B cell (primary cell): ENCODE results near the gene SKIC2. TPM values are rescaled to one million over a fixed set of nuclear protein-coding genes. Genes with fewer than 3 reads are reported as not detected.

Experiments
- ATAC-seq: fragments of 200-7000 bp; cut with Tn5 transposase; one replicate; pipeline ENCODE4 v1.10.0; 2021; ENCODE audit warnings: low read depth, mild to moderate bottlenecking, moderate number of reproducible peaks, moderate library complexity
- CTCF ChIA-PET: fragments of 350-600 bp; sonication (Branson Sonifier 250); formaldehyde crosslinking; loops from one replicate; lab custom pipeline; 2021; ENCODE audit warnings: antibody characterized with exemption, inconsistent platforms; lab: Charles Lee
- POLR2A ChIA-PET: fragments of 350-600 bp; sonication (Branson Sonifier 250); formaldehyde crosslinking; loops from one replicate; lab custom pipeline; 2021; ENCODE audit warnings: antibody characterized with exemption; lab: Charles Lee
- DNase-seq: peaks from one replicate; pipeline ENCODE4 v3.0.0; 2013
- H2AFZ ChIP-seq: 2 replicates; pipeline ENCODE4 v1.6.1; 2012; ENCODE audit warnings: mild to moderate bottlenecking, low read depth, low read length; ENCODE audit not compliant: insufficient read depth, poor library complexity, severe bottlenecking
- H3K27ac ChIP-seq, 2 donors: 1 replicate in 1 of 2; 2 replicates in 1 of 2; pipeline ENCODE4 v1.5.1; 2012 to 2013; ENCODE audit warnings: low read length in 2 of 2, mild to moderate bottlenecking in 2 of 2, moderate library complexity in 1 of 2
- H3K27me3 ChIP-seq, 4 experiments: fragments of 200-600 bp in 1 of 4; sonication (generic) in 1 of 4; replicated peaks in 1 of 4; 1 replicate in 2 of 4; 2 replicates in 2 of 4; pipeline versions ENCODE4 v1.6.1 to v1.7.0; 2013 to 2016; ENCODE audit warnings: low read length in 3 of 4, mild to moderate bottlenecking in 2 of 4, mixed read lengths in 1 of 4, moderate library complexity in 1 of 4; ENCODE audit not compliant: insufficient read depth in 4 of 4, control insufficient read depth in 3 of 4; ENCODE audit errors: control extremely low read depth in 1 of 4
- H3K36me3 ChIP-seq, 2 experiments: replicated peaks in 1 of 2; 1 replicate in 1 of 2; 2 replicates in 1 of 2; pipeline versions ENCODE4 v1.6.1 to v1.7.1; 2013; ENCODE audit warnings: low read length in 1 of 2; ENCODE audit not compliant: insufficient read depth in 2 of 2, control insufficient read depth in 1 of 2; ENCODE audit errors: control extremely low read depth in 1 of 2, extremely low read depth in 1 of 2
- H3K4me1 ChIP-seq, 2 donors: fragments of 200-600 bp in 1 of 2; sonication (generic) in 1 of 2; 1 replicate in 1 of 2; 2 replicates in 1 of 2; pipeline versions ENCODE4 v1.5.1 to v1.6.1; 2013 to 2017; ENCODE audit warnings: low read length in 2 of 2; ENCODE audit not compliant: control insufficient read depth in 2 of 2, insufficient read depth in 2 of 2
- H3K4me2 ChIP-seq: replicated peaks from 2 replicates; pipeline ENCODE3; 2012; ENCODE audit warnings: mild to moderate bottlenecking, low read depth, low read length; ENCODE audit not compliant: poor library complexity, severe bottlenecking
- H3K4me3 ChIP-seq, 5 experiments: fragments of 200-600 bp in 1 of 5; sonication (generic) in 1 of 5; 1 replicate in 3 of 5; 2 replicates in 2 of 5; pipeline versions ENCODE4 v1.5.1 to v1.7.0; 2011 to 2016; ENCODE audit warnings: low read length in 4 of 5, mild to moderate bottlenecking in 4 of 5, low read depth in 2 of 5, control low read depth in 1 of 5, moderate library complexity in 1 of 5; ENCODE audit not compliant: insufficient read depth in 1 of 5; ENCODE audit errors: control extremely low read depth in 1 of 5, extremely low read depth in 1 of 5
- H3K79me2 ChIP-seq: fragments of 200-600 bp; sonication (generic); one replicate; pipeline ENCODE4 v1.6.0; 2016; ENCODE audit warnings: low read length; ENCODE audit not compliant: control insufficient read depth, insufficient read depth
- H3K9ac ChIP-seq: fragments of 200-600 bp; sonication (generic); 2 replicates; pipeline ENCODE4 v1.6.1; 2017; ENCODE audit warnings: mild to moderate bottlenecking, low read length, moderate library complexity
- H3K9me3 ChIP-seq, 3 donors: one replicate each; pipeline versions ENCODE4 v1.6.1 to v1.7.1; 2013; ENCODE audit warnings: low read length in 2 of 3; ENCODE audit not compliant: control insufficient read depth in 2 of 3, insufficient read depth in 1 of 3; ENCODE audit errors: control extremely low read depth in 1 of 3
- H4K20me1 ChIP-seq: 2 replicates; pipeline ENCODE4 v1.6.0; 2012; ENCODE audit warnings: mild to moderate bottlenecking, low read length; ENCODE audit not compliant: insufficient read depth, control insufficient read depth, poor library complexity, severe bottlenecking
- H3K27ac Mint-ChIP-seq: one replicate; pipeline ENCODE4 v1.8.0; 2021; ENCODE audit warnings: mixed read lengths
- H3K27me3 Mint-ChIP-seq: one replicate; pipeline ENCODE4 v1.8.0; 2021; ENCODE audit warnings: mixed read lengths
- H3K4me1 Mint-ChIP-seq: one replicate; pipeline ENCODE4 v1.8.0; 2021; ENCODE audit warnings: mixed read lengths
- H3K4me3 Mint-ChIP-seq: one replicate; pipeline ENCODE4 v1.8.0; 2021; ENCODE audit warnings: mixed read lengths
- H3K9me3 Mint-ChIP-seq: one replicate; pipeline ENCODE4 v1.8.0; 2022; ENCODE audit warnings: mixed read lengths; ENCODE audit not compliant: insufficient read depth
- EZH2 ChIP-seq: IDR thresholded peaks from 2 replicates; pipeline ENCODE4 v1.6.1; 2012; ENCODE audit warnings: borderline replicate concordance, low read depth, mild to moderate bottlenecking, moderate library complexity, low read length; ENCODE audit not compliant: insufficient read depth, poor library complexity, severe bottlenecking
- WGBS: methylation state at CpG from one replicate; pipeline ENCODE4 v1.1.5; 2013; ENCODE audit warnings: missing lambda C conversion rate; ENCODE audit not compliant: insufficient coverage; 5-methylcytosine and 5-hydroxymethylcytosine counted together
- intact Hi-C: fragments of 100-400 bp; cut with micrococcal nuclease; formaldehyde crosslinking; loops from one replicate; pipeline ENCODE4 v1.10.0; 2022
- polyA plus RNA-seq: library from polyadenylated mRNA; depleted of rRNA; stranded (reverse); fragments of >200 nt; gene quantifications from 2 replicates; pipeline ENCODE4 v1.2.3, GENCODE V29; 2012
- total RNA-seq, 2 donors: library from RNA; stranded (reverse); fragments of 120-200 nt in 1 of 2; gene quantifications; 1 replicate in 1 of 2; 2 replicates in 1 of 2; pipeline versions ENCODE4 v1.2.3 to v1.2.4, GENCODE V29; 2013 to 2022
- TF ChIP-seq, protein P1 (sequence below): fragments of 200-600 bp; IDR thresholded peaks from one replicate; pipeline ENCODE4 v1.8.0; 2022; ENCODE audit warnings: antibody characterized with exemption, mild to moderate bottlenecking

The SKIC2 gene
- total and polyA plus RNA-seq, 2 donors (not counting 1 experiment from before 2014, with no cell fraction given) = 93.1 to 119 TPM

- H3K9me3 Mint-ChIP-seq = no peaks in the 10 kb centered on the region
- intact Hi-C loops = no loop called here
- no peak for ATAC-seq
- H3K4me3 ChIP-seq = no peak overlapping the region
- no peak overlapping the region for H2AFZ ChIP-seq
- no peaks in the 10 kb centered on the region for H3K4me1 Mint-ChIP-seq
- no peak for DNase-seq
- ChIA-PET POLR2A (no interaction called here), CTCF (no interaction called here)
- H4K20me1 ChIP-seq = no peaks in the 10 kb centered on the region
- no peak overlapping the region for H3K27ac Mint-ChIP-seq
- H3K27me3 Mint-ChIP-seq = peaks cover 4% of the 10 kb centered on the region
- no peak overlapping the region for H3K4me3 Mint-ChIP-seq
- H3K27me3 ChIP-seq = peaks cover 0 to 3% (median 0%) of the 10 kb centered on the region in 4 experiments
- no peaks in the 10 kb centered on the region for H3K79me2 ChIP-seq
- TF ChIP-seq, protein P1, sequence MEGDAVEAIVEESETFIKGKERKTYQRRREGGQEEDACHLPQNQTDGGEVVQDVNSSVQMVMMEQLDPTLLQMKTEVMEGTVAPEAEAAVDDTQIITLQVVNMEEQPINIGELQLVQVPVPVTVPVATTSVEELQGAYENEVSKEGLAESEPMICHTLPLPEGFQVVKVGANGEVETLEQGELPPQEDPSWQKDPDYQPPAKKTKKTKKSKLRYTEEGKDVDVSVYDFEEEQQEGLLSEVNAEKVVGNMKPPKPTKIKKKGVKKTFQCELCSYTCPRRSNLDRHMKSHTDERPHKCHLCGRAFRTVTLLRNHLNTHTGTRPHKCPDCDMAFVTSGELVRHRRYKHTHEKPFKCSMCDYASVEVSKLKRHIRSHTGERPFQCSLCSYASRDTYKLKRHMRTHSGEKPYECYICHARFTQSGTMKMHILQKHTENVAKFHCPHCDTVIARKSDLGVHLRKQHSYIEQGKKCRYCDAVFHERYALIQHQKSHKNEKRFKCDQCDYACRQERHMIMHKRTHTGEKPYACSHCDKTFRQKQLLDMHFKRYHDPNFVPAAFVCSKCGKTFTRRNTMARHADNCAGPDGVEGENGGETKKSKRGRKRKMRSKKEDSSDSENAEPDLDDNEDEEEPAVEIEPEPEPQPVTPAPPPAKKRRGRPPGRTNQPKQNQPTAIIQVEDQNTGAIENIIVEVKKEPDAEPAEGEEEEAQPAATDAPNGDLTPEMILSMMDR = no peak
- TF ChIP-seq EZH2 = no peak
- no peaks in the 10 kb centered on the region for H3K4me1 ChIP-seq
- no peak overlapping the region for H3K9ac ChIP-seq
- H3K36me3 ChIP-seq = no peaks in the 10 kb centered on the region
- H3K9me3 ChIP-seq = peaks cover 0 to 3% (median 0%) of the 10 kb centered on the region in 3 donors
- H3K4me2 ChIP-seq = no peak overlapping the region
- 92% methylated on average over 18 of the region's 19 CpGs for WGBS
- H3K27ac ChIP-seq = no peak overlapping the region
These were observed 25.4 kb upstream of the SKIC2 start for GRCh38 chr6:31933537-31933936.

GRCh38 chr6:31935021-31935420 lies 24.0 kb upstream of the SKIC2 start:
- TF ChIP-seq, protein P1 = no peak
- no peak for TF ChIP-seq EZH2
- Mint-ChIP-seq H3K27me3 (peaks cover 4% of the 10 kb centered on the region), H3K4me3 (no peak overlapping the region), H3K9me3 (no peaks in the 10 kb centered on the region), H3K4me1 (no peaks in the 10 kb centered on the region), H3K27ac (no peak overlapping the region)
- Histone ChIP-seq H3K9ac (no peak overlapping the region), H3K4me3 (no peak overlapping the region), H3K27me3 (no peaks in the 10 kb centered on the region), H2AFZ (no peak overlapping the region), H3K27ac (no peak overlapping the region), H3K36me3 (no peaks in the 10 kb centered on the region), H3K9me3 (no peaks in the 10 kb centered on the region), H4K20me1 (no peaks in the 10 kb centered on the region), H3K79me2 (no peaks in the 10 kb centered on the region), H3K4me2 (no peak overlapping the region), H3K4me1 (no peaks in the 10 kb centered on the region)
- no CpG with 5 or more reads among the region's 3 CpGs for WGBS
- POLR2A ChIA-PET = no interaction called here
- CTCF ChIA-PET = no interaction called here
- intact Hi-C loops = no loop called here
- no peak for DNase-seq
- ATAC-seq = no peak
